Liver (tissue), 3 donors: ENCODE measurements around the gene DIO3.

Source experiments
- FOXA1 ChIP-seq: IDR thresholded peaks from 2 replicates; pipeline ENCODE4 v1.6.1; 2016; ENCODE audit warnings: antibody characterized with exemption
- RXRA ChIP-seq, 2 donors: IDR thresholded peaks; 2 replicates each; pipeline ENCODE4 v1.6.1; 2017 to 2018; ENCODE audit warnings: antibody characterized with exemption in 2 of 2, mild to moderate bottlenecking in 1 of 2
- TF ChIP-seq, protein P1 (sequence below): fragments of 150-350 bp; IDR thresholded peaks from 2 replicates; pipeline ENCODE4 v1.5.1; 2017; ENCODE audit warnings: improper control_type of control experiment, low read depth, low read length; ENCODE audit not compliant: missing input control
- TF ChIP-seq, protein P2 (sequence below): IDR thresholded peaks from 2 replicates; pipeline ENCODE4 v1.6.1; 2016; ENCODE audit warnings: antibody characterized with exemption
- TF ChIP-seq, protein P3 (sequence below): IDR thresholded peaks from 2 replicates; pipeline ENCODE4 v1.6.1; 2016; ENCODE audit warnings: antibody characterized with exemption
- TF ChIP-seq, protein P4 (sequence below): IDR thresholded peaks from 2 replicates; pipeline ENCODE4 v1.6.1; 2016; ENCODE audit warnings: antibody characterized with exemption, mild to moderate bottlenecking
- donor health status: healthy.
- donor health status: healthy.

DNA sequence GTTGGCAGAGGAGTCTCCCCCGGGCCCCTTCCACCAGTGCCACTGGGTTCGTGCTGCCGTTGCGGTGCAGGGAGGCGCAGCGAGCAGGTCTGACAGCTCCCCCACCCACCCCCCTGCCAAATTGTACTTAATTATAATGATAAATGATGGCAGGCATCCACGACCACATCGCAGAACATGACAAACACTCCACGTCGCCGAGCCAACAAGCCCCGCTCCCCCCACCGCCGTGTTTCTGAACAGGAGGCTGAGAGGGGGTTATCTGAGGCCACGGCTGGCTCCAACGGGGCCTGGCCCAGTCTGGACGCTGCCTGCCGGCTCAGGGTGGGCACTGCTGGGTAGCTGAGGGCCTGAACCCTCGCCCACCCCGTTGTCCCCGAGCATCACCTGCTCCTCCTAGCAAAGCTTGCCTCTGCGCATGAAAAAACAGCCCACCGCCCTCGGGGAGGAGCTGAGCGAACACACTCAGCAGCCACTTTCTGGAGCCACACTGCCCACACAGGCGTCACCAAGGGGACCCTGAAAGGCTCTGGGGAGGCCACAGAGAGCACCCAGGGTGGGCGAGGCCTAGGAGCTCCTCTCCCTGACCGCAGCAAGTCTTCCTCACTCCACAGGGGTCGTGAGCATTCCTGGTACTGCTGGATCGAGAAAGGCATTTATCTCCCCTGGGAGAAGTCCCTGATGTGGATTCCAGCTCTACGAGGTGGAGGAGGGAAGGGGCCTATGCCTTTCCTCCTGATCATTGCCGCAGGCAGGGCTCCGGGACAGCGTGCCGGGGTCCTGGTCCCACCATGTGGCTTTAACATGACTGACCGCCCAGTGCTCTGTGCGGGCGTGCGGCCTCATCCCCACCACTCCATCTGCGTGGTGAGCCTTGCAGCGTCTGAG, 35.4 kb upstream of the DIO3 start:
- TF ChIP-seq, protein P1, sequence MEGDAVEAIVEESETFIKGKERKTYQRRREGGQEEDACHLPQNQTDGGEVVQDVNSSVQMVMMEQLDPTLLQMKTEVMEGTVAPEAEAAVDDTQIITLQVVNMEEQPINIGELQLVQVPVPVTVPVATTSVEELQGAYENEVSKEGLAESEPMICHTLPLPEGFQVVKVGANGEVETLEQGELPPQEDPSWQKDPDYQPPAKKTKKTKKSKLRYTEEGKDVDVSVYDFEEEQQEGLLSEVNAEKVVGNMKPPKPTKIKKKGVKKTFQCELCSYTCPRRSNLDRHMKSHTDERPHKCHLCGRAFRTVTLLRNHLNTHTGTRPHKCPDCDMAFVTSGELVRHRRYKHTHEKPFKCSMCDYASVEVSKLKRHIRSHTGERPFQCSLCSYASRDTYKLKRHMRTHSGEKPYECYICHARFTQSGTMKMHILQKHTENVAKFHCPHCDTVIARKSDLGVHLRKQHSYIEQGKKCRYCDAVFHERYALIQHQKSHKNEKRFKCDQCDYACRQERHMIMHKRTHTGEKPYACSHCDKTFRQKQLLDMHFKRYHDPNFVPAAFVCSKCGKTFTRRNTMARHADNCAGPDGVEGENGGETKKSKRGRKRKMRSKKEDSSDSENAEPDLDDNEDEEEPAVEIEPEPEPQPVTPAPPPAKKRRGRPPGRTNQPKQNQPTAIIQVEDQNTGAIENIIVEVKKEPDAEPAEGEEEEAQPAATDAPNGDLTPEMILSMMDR: no peak
- TF ChIP-seq, protein P2, sequence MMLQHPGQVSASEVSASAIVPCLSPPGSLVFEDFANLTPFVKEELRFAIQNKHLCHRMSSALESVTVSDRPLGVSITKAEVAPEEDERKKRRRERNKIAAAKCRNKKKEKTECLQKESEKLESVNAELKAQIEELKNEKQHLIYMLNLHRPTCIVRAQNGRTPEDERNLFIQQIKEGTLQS: no peak
- TF ChIP-seq FOXA1 (no peak), RXRA (IDR thresholded peaks at IDR 0.05) (no peak)
- TF ChIP-seq, protein P3, sequence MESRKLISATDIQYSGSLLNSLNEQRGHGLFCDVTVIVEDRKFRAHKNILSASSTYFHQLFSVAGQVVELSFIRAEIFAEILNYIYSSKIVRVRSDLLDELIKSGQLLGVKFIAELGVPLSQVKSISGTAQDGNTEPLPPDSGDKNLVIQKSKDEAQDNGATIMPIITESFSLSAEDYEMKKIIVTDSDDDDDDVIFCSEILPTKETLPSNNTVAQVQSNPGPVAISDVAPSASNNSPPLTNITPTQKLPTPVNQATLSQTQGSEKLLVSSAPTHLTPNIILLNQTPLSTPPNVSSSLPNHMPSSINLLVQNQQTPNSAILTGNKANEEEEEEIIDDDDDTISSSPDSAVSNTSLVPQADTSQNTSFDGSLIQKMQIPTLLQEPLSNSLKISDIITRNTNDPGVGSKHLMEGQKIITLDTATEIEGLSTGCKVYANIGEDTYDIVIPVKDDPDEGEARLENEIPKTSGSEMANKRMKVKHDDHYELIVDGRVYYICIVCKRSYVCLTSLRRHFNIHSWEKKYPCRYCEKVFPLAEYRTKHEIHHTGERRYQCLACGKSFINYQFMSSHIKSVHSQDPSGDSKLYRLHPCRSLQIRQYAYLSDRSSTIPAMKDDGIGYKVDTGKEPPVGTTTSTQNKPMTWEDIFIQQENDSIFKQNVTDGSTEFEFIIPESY: no peak
- TF ChIP-seq, protein P4, sequence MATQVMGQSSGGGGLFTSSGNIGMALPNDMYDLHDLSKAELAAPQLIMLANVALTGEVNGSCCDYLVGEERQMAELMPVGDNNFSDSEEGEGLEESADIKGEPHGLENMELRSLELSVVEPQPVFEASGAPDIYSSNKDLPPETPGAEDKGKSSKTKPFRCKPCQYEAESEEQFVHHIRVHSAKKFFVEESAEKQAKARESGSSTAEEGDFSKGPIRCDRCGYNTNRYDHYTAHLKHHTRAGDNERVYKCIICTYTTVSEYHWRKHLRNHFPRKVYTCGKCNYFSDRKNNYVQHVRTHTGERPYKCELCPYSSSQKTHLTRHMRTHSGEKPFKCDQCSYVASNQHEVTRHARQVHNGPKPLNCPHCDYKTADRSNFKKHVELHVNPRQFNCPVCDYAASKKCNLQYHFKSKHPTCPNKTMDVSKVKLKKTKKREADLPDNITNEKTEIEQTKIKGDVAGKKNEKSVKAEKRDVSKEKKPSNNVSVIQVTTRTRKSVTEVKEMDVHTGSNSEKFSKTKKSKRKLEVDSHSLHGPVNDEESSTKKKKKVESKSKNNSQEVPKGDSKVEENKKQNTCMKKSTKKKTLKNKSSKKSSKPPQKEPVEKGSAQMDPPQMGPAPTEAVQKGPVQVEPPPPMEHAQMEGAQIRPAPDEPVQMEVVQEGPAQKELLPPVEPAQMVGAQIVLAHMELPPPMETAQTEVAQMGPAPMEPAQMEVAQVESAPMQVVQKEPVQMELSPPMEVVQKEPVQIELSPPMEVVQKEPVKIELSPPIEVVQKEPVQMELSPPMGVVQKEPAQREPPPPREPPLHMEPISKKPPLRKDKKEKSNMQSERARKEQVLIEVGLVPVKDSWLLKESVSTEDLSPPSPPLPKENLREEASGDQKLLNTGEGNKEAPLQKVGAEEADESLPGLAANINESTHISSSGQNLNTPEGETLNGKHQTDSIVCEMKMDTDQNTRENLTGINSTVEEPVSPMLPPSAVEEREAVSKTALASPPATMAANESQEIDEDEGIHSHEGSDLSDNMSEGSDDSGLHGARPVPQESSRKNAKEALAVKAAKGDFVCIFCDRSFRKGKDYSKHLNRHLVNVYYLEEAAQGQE: no peak
